ENCODE results near the gene HOXA4. TPM values are rescaled to one million over a fixed set of nuclear protein-coding genes. Genes with fewer than 3 reads are reported as not detected.

Gene HOXA4
- total RNA-seq, 1 experiment from 2014 or later: 2.3 TPM

DNA sequence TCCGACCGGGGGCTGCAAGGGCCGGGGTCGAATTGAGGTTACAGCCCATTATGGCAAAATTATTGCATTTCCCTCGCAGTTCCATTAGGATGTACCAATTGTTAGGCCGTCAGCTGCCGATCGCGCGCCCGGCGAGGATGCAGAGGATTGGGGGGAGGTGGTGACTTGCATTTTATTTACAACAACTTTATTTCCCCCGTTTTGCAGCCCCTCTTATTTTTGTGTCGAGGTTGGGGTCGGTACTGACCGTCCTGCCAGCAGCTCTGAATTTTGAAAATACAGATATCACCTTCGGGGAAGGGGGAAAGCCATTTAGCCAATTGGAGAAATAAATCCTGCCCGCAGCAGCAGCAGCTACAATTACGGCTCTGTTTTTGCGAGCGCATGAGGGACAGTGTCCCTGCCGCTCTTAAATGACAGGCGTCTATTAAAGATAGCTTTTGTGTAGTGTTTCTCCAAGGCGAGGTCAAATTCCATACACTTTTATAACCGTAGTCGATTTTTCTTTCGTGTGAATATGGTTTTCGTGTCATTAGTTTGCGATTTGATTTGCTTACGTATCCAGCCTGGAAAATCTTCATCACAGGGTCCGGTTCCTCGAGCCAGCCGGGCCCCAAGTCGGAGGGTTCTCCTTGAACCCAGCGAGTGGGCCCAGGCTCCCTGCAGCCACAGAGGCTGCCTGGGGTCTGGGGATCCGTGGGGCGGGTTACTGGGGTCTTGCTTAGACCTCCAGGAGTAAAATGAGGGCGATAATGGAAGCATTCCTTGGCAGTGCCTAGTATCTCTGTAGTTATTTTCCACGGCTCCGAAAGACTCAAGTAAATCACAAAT is 13.6 kb upstream of the HOXA4 start:
- Histone ChIP-seq H3K27ac (ENCODE audit: low read length) (no peak overlapping the region), H3F3A (ENCODE audit: low read length, unreplicated experiment) (no peaks in the 10 kb centered on the region), H3K9ac (ENCODE audit: low read length) (no peak overlapping the region), H3K4me3 (ENCODE audit: low read length) (no peak overlapping the region), H3K79me2 (ENCODE audit: low read length) (peaks cover 31% of the 10 kb centered on the region), H3K9me2 (replicated peaks; ENCODE audit: low read length) (no peaks in the 10 kb centered on the region), H3K9me3 (ENCODE audit: low read length) (no peaks in the 10 kb centered on the region), H3K27me3 (ENCODE audit: low read length) (no peaks in the 10 kb centered on the region), H3K4me2 (ENCODE audit: low read length) (no peak overlapping the region), H2AFZ (ENCODE audit: low read length) (no peak overlapping the region), H3K4me1 (ENCODE audit: insufficient read depth, low read length) (peaks cover 17% of the 10 kb centered on the region), H3K36me3 (ENCODE audit: low read depth, low read length) (peaks cover 13% of the 10 kb centered on the region; the same call in 1 of the 2 replicates), H4K20me1 (ENCODE audit: low read length) (no peaks in the 10 kb centered on the region)
- ChIA-PET POLR2A (ENCODE audit: unreplicated experiment) (no interaction called here), CTCF (no interaction called here)
- no TSS peak for BruUV-seq (replicated peaks)
- DNase-seq (no peak), ATAC-seq (no peak)
- TF ChIP-seq EZH2phosphoT487 (IDR thresholded peaks at IDR 0.05; ENCODE audit: borderline replicate concordance, low read length): no peak
- TF ChIP-seq, protein P1, sequence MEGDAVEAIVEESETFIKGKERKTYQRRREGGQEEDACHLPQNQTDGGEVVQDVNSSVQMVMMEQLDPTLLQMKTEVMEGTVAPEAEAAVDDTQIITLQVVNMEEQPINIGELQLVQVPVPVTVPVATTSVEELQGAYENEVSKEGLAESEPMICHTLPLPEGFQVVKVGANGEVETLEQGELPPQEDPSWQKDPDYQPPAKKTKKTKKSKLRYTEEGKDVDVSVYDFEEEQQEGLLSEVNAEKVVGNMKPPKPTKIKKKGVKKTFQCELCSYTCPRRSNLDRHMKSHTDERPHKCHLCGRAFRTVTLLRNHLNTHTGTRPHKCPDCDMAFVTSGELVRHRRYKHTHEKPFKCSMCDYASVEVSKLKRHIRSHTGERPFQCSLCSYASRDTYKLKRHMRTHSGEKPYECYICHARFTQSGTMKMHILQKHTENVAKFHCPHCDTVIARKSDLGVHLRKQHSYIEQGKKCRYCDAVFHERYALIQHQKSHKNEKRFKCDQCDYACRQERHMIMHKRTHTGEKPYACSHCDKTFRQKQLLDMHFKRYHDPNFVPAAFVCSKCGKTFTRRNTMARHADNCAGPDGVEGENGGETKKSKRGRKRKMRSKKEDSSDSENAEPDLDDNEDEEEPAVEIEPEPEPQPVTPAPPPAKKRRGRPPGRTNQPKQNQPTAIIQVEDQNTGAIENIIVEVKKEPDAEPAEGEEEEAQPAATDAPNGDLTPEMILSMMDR (conservative IDR thresholded peaks at IDR 0.05; ENCODE audit: low read depth, low read length): 0 out of 2 replicates have a peak, but pooled peaks have one; percentile 0
- intact Hi-C loops (cut with micrococcal nuclease): no loop called here

GRCh38 chr7:27143023-27143949 is 12.7 kb upstream of the HOXA4 start, which contains the start of gene HOXA5:
Gene HOXA5, minus strand, starts transcription at chr7:27143681. Its CDS starts 74 bp downstream, at chr7:27143607.
- H4K20me1 ChIP-seq (ENCODE audit: low read length): no peaks in the 10 kb centered on the region
- DNase-seq: no peak
- H3K36me3 ChIP-seq (ENCODE audit: low read depth, low read length): peaks cover 13% of the 10 kb centered on the region; the same call in 1 of the 2 replicates
- H3K4me1 ChIP-seq (ENCODE audit: insufficient read depth, low read length): peaks cover 11% of the 10 kb centered on the region
- BruUV-seq (replicated peaks): no TSS peak
- POLR2A ChIA-PET (ENCODE audit: unreplicated experiment): no interaction called here
- no peak within 1 kb of the TSS for H3K4me3 ChIP-seq (ENCODE audit: low read length)
- no peaks in the 10 kb centered on the region for H3K9me3 ChIP-seq (ENCODE audit: low read length)
- H3K27ac ChIP-seq (ENCODE audit: low read length): no peak within 1 kb of the TSS
- H3K9ac ChIP-seq (ENCODE audit: low read length): no peak within 1 kb of the TSS
- no peak within 1 kb of the TSS for H3K4me2 ChIP-seq (ENCODE audit: low read length)
- TF ChIP-seq EZH2 (IDR thresholded peaks at IDR 0.05; ENCODE audit: low read length, unreplicated experiment) (no peak), EZH2phosphoT487 (IDR thresholded peaks at IDR 0.05; ENCODE audit: borderline replicate concordance, low read length) (no peak)
- TF ChIP-seq, protein P1 (conservative IDR thresholded peaks at IDR 0.05; ENCODE audit: low read depth, low read length): no peak; the same call in 1 of the 2 replicates
- no peaks in the 10 kb centered on the region for H3K9me2 ChIP-seq (replicated peaks; ENCODE audit: low read length)
- no peaks in the 10 kb centered on the region for H3F3A ChIP-seq (ENCODE audit: low read length, unreplicated experiment)
- ATAC-seq: no peak
- CTCF ChIA-PET: no interaction called here
- no peak within 1 kb of the TSS for H2AFZ ChIP-seq (ENCODE audit: low read length)
- H3K79me2 ChIP-seq (ENCODE audit: low read length): peaks cover 22% of the 10 kb centered on the region
- H3K27me3 ChIP-seq (ENCODE audit: low read length): no peaks in the 10 kb centered on the region
- intact Hi-C loops (cut with micrococcal nuclease): no loop called here
